NCI-H128 (cell line): ENCODE results near the gene DLST.

ENCODE experiments used
- DNase-seq: peaks from one replicate; lab custom pipeline; 2025; ENCODE audit not compliant: unreplicated experiment; lab: John Stamatoyannopoulos, UW

Gene DLST

GRCh38 chr14:74860899-74861733, 20.6 kb upstream of the DLST start:
- peak; percentile 71 for DNase-seq

GRCh38 chr14:74861734-74862090, 20.0 kb upstream of the DLST start:
- no peak for DNase-seq

GRCh38 chr14:74863274-74863673, 18.4 kb upstream of the DLST start:
- DNase-seq = no peak

- DNase-seq = no peak
Observed at GRCh38 chr14:74864198-74864597, 17.5 kb upstream of the DLST start.

GRCh38 chr14:74865156-74865555, 16.6 kb upstream of the DLST start:
- no peak for DNase-seq

- no peak for DNase-seq
Observed at GRCh38 chr14:74866708-74867389, 14.9 kb upstream of the DLST start.

GRCh38 chr14:74867673-74868072, 14.0 kb upstream of the DLST start:
- DNase-seq = no peak

GRCh38 chr14:74868739-74869138, 13.0 kb upstream of the DLST start:
- no peak for DNase-seq

GRCh38 chr14:74871819-74872218, 9.9 kb upstream of the DLST start:
- no peak for DNase-seq

GRCh38 chr14:74875204-74875603, 6.5 kb upstream of the DLST start:
- DNase-seq = no peak

- DNase-seq = no peak
Observed at GRCh38 chr14:74875941-74876913, 5.5 kb upstream of the DLST start, which contains the start of gene PROX2. Gene PROX2 (minus strand): TSS chr14:74876145. CDS start chr14:74863834, 12,311 bp downstream.

GRCh38 chr14:74879427-74880182, 2.1 kb upstream of the DLST start:
- no peak for DNase-seq

- DNase-seq = no peak
Observed at GRCh38 chr14:74882103-74882920, 596 bp downstream of the DLST start.

- DNase-seq = no peak
Observed at GRCh38 chr14:74886001-74886400, 4.3 kb downstream of the DLST start.

GRCh38 chr14:74888164-74889158, 6.7 kb downstream of the DLST start:
- no peak for DNase-seq

GRCh38 chr14:74890262-74890661, 8.5 kb downstream of the DLST start:
- DNase-seq = no peak

GRCh38 chr14:74891870-74892269, 10.2 kb downstream of the DLST start:
- no peak for DNase-seq

GRCh38 chr14:74892745-74893144, 11.0 kb downstream of the DLST start:
- no peak for DNase-seq
